PC-3 (cell line): ENCODE data around the gene DNHD1. TPM values are rescaled to one million over a fixed set of nuclear protein-coding genes. Genes with fewer than 3 reads are reported as not detected.

Experiments used
- ATAC-seq: fragments of 200-7000 bp; cut with Tn5 transposase; 2 replicates; pipeline ENCODE4 v1.9.1; 2020; ENCODE audit warnings: mild to moderate bottlenecking, moderate library complexity
- BruUV-seq: library from RNA; stranded (reverse); fragments of 400-500 nt; replicated peaks from 2 replicates; lab custom pipeline; 2021; lab: Mats Ljungman, UMichigan
- CTCF ChIA-PET: fragments of 300-600 bp; sonication (Branson Sonifier 250); formaldehyde crosslinking; loops from one replicate; lab custom pipeline; 2022; ENCODE audit warnings: antibody characterized with exemption; lab: Charles Lee
- POLR2A ChIA-PET: fragments of 300-600 bp; sonication (Branson Sonifier 250); formaldehyde crosslinking; loops from one replicate; lab custom pipeline; 2022; ENCODE audit warnings: antibody characterized with exemption; ENCODE audit not compliant: unreplicated experiment; lab: Charles Lee
- DNase-seq: peaks from one replicate; pipeline ENCODE4 v3.0.0-alpha.2; 2015
- H2AFZ ChIP-seq: fragments of 300-600 bp; sonication (generic); 2 replicates; pipeline ENCODE4 v1.6.0; 2016; ENCODE audit warnings: antibody characterized with exemption, low read length
- H3F3A ChIP-seq: fragments of 300-600 bp; sonication (generic); one replicate; pipeline ENCODE4 v1.6.0; 2017; ENCODE audit warnings: antibody characterized with exemption, low read length, control low read depth, mild to moderate bottlenecking; ENCODE audit not compliant: unreplicated experiment
- H3K27ac ChIP-seq: fragments of 300-600 bp; sonication (generic); 2 replicates; pipeline ENCODE4 v1.5.1; 2016; ENCODE audit warnings: mild to moderate bottlenecking, low read length
- H3K27me3 ChIP-seq: fragments of 300-600 bp; sonication (generic); 2 replicates; pipeline ENCODE4 v1.6.1; 2016; ENCODE audit warnings: low read length, mixed read lengths
- H3K36me3 ChIP-seq: fragments of 300-600 bp; sonication (generic); 2 replicates; pipeline ENCODE4 v1.6.1; 2016; ENCODE audit warnings: low read depth, mixed run types, low read length, mixed read lengths
- H3K4me1 ChIP-seq: fragments of 300-600 bp; sonication (generic); 2 replicates; pipeline ENCODE4 v1.5.1; 2016; ENCODE audit warnings: low read length; ENCODE audit not compliant: insufficient read depth
- H3K4me2 ChIP-seq: fragments of 300-600 bp; sonication (generic); 2 replicates; pipeline ENCODE4 v1.6.0; 2016; ENCODE audit warnings: low read length
- H3K4me3 ChIP-seq: fragments of 300-600 bp; sonication (generic); 2 replicates; pipeline ENCODE4 v1.5.1; 2016; ENCODE audit warnings: mild to moderate bottlenecking, low read length, mixed read lengths
- H3K79me2 ChIP-seq: fragments of 300-600 bp; sonication (generic); 2 replicates; pipeline ENCODE4 v1.6.1; 2017; ENCODE audit warnings: low read length, mixed read lengths
- H3K9ac ChIP-seq: fragments of 300-600 bp; sonication (generic); 2 replicates; pipeline ENCODE4 v1.6.0; 2016; ENCODE audit warnings: mild to moderate bottlenecking, low read length
- H3K9me2 ChIP-seq: fragments of 300-600 bp; sonication (generic); replicated peaks from 2 replicates; pipeline ENCODE4 v1.6.1; 2016; ENCODE audit warnings: mixed run types, low read length, mixed read lengths
- H3K9me3 ChIP-seq: fragments of 300-600 bp; sonication (generic); 2 replicates; pipeline ENCODE4 v1.6.1; 2016; ENCODE audit warnings: low read length, mixed read lengths
- H4K20me1 ChIP-seq: fragments of 300-600 bp; sonication (generic); 2 replicates; pipeline ENCODE4 v1.6.1; 2016; ENCODE audit warnings: low read length, mixed read lengths
- CTCF ChIP-seq: fragments of 300-600 bp; sonication (generic); conservative IDR thresholded peaks from 2 replicates; pipeline ENCODE4 v1.5.1; 2017; ENCODE audit warnings: antibody characterized with exemption, low read depth, mild to moderate bottlenecking, low read length
- EZH2 ChIP-seq: fragments of 300-600 bp; sonication (generic); IDR thresholded peaks from one replicate; pipeline ENCODE4 v1.6.1; 2017; ENCODE audit warnings: antibody characterized with exemption, mild to moderate bottlenecking, low read length; ENCODE audit not compliant: unreplicated experiment
- EZH2phosphoT487 ChIP-seq: fragments of 300-600 bp; sonication (generic); IDR thresholded peaks from 2 replicates; pipeline ENCODE4 v1.6.1; 2018; ENCODE audit warnings: mild to moderate bottlenecking, antibody characterized with exemption, low read length, borderline replicate concordance
- intact Hi-C: fragments of 100-400 bp; cut with micrococcal nuclease; formaldehyde crosslinking; loops from 2 replicates; pipeline ENCODE4 v1.9.0; 2023
- total RNA-seq: library from RNA; depleted of rRNA; stranded (reverse); fragments of >200 nt; gene quantifications from 2 replicates; pipeline ENCODE4 v1.2.3, GENCODE V29; 2014

DNHD1 gene
- total RNA-seq, 1 experiment from 2014 or later = 9.3 TPM

GRCh38 chr11:6602096-6602940, 105.2 kb downstream of the DNHD1 start:
- peaks cover 5% of the 10 kb centered on the region for H3F3A ChIP-seq
- H3K9me2 ChIP-seq = no peaks in the 10 kb centered on the region
- no peak overlapping the region for H2AFZ ChIP-seq
- peaks cover 34% of the 10 kb centered on the region for H3K4me1 ChIP-seq
- peak overlapping the region; percentile 93 for H3K9ac ChIP-seq
- H3K4me2 ChIP-seq = peak overlapping the region; percentile 97
- H3K27ac ChIP-seq = no peak overlapping the region
- DNase-seq (no peak), ATAC-seq (no peak)
- intact Hi-C loops = loop anchor here (5.0 to 10.0 kb wide), 3 partner anchors 70 to 228 kb away; partner anchors contain the start of genes ARFIP2 and TIMM10B
- H3K4me3 ChIP-seq = peak overlapping the region; percentile 93
- BruUV-seq = no TSS peak
- TF ChIP-seq EZH2phosphoT487 (no peak), EZH2 (no peak), CTCF (no peak)
- H3K36me3 ChIP-seq = peaks cover 26% of the 10 kb centered on the region; the same call in 1 of the 2 replicates
- H4K20me1 ChIP-seq = no peaks in the 10 kb centered on the region
- no peaks in the 10 kb centered on the region for H3K9me3 ChIP-seq
- H3K27me3 ChIP-seq = no peaks in the 10 kb centered on the region
- peaks cover 75% of the 10 kb centered on the region for H3K79me2 ChIP-seq
- CTCF ChIA-PET = interaction anchor here (0.7 kb wide), 2 partner anchors 15 to 104 kb away, joined by 3 to 10 read pairs; no protein-coding TSS in a partner anchor
- POLR2A ChIA-PET = no interaction called here

GRCh38 chr11:6603287-6604080, 106.4 kb downstream of the DNHD1 start, which contains the start of the genes ILK and RRP8:
Gene ILK, plus strand, starts transcription at chr11:6603774. Its CDS starts 498 bp downstream, at chr11:6604272.
Gene RRP8, minus strand, starts transcription at chr11:6603616. Its CDS starts 114 bp downstream, at chr11:6603502.
- ChIA-PET POLR2A (interaction anchor here (0.6 kb wide), 1 partner anchor 99 kb away, joined by 3 read pairs; no protein-coding TSS in a partner anchor), CTCF (interaction anchor here (0.6 to 1.0 kb wide), 4 partner anchors 14 to 103 kb away, joined by 3 to 10 read pairs (median 4); partner anchors contain the start of gene MRPL17)
- Histone ChIP-seq H3K4me3 (peak within 1 kb of the TSS; percentile 93), H3K4me1 (peaks cover 38% of the 10 kb centered on the region), H3K79me2 (peaks cover 83% of the 10 kb centered on the region), H4K20me1 (no peaks in the 10 kb centered on the region), H2AFZ (peak within 1 kb of the TSS; percentile 85), H3K9me3 (no peaks in the 10 kb centered on the region), H3K27ac (0 out of 2 replicates have a peak within 1 kb of the TSS, but pooled peaks have one; percentile 5), H3F3A (peaks cover 5% of the 10 kb centered on the region), H3K9ac (peak within 1 kb of the TSS; percentile 93), H3K27me3 (no peaks in the 10 kb centered on the region), H3K9me2 (no peaks in the 10 kb centered on the region), H3K36me3 (peaks cover 29% of the 10 kb centered on the region; the same call in 1 of the 2 replicates), H3K4me2 (peak within 1 kb of the TSS; percentile 97)
- DNase-seq (peak; percentile 89), ATAC-seq (peak; percentile 80)
- TF ChIP-seq EZH2phosphoT487 (no peak), EZH2 (no peak), CTCF (no peak)
- intact Hi-C loops = loop anchor here (1.0 to 10.0 kb wide), 6 partner anchors 9 to 229 kb away; partner anchors contain the start of genes ARFIP2, MRPL17, TAF10 and TIMM10B
- BruUV-seq = no TSS peak
